Skeletal muscle tissue (tissue), 4 donors: ENCODE measurements around the gene PRRC2B. TPM values are rescaled to one million over a fixed set of nuclear protein-coding genes. Genes with fewer than 3 reads are reported as not detected.
A peak's percentile ranks its signal among the peaks of the same experiment; 100 is the strongest.

ENCODE experiments used
- H3K27ac ChIP-seq: one replicate; pipeline ENCODE4 v1.7.0; 2013; ENCODE audit warnings: mild to moderate bottlenecking, low read depth, low read length, inconsistent platforms
- H3K27me3 ChIP-seq, 3 donors: one replicate each; pipeline ENCODE4 v1.7.0; 2013; ENCODE audit warnings: low read length in 3 of 3; ENCODE audit not compliant: control insufficient read depth in 3 of 3, insufficient read depth in 3 of 3
- H3K36me3 ChIP-seq, 3 donors: one replicate each; pipeline ENCODE4 v1.7.0; 2013; ENCODE audit warnings: low read length in 3 of 3; ENCODE audit not compliant: control insufficient read depth in 3 of 3, insufficient read depth in 3 of 3
- H3K4me1 ChIP-seq, 3 donors: one replicate each; pipeline ENCODE4 v1.7.0; 2013; ENCODE audit warnings: low read length in 3 of 3, mild to moderate bottlenecking in 3 of 3; ENCODE audit not compliant: control insufficient read depth in 3 of 3, insufficient read depth in 3 of 3
- H3K4me3 ChIP-seq, 3 donors: one replicate each; pipeline ENCODE4 v1.7.0; 2013; ENCODE audit warnings: low read length in 3 of 3
- H3K9ac ChIP-seq, 3 donors: one replicate each; pipeline ENCODE4 v1.7.0; 2013; ENCODE audit warnings: low read length in 3 of 3, mild to moderate bottlenecking in 3 of 3, moderate library complexity in 2 of 3, low read depth in 1 of 3
- H3K9me3 ChIP-seq, 3 donors: one replicate each; pipeline ENCODE4 v1.7.0; 2013; ENCODE audit warnings: low read length in 3 of 3; ENCODE audit not compliant: control insufficient read depth in 3 of 3
- total RNA-seq: library from RNA; depleted of rRNA; stranded (reverse); fragments of >200 nt; gene quantifications from one replicate; pipeline ENCODE4 v1.2.3, GENCODE V29; 2014
- donor health status: Osteomylitis.

The PRRC2B gene
- total RNA-seq, 1 donor from 2014 or later = 68.4 TPM

GRCh38 chr9:131406563-131407436 is 12.9 kb downstream of the PRRC2B start:
- H3K9ac ChIP-seq = peak overlapping the region; percentile 11 to 68 (median 35)
- H3K4me3 ChIP-seq = peak overlapping the region; percentile 10 to 61 (median 28)
- no peaks in the 10 kb centered on the region for H3K27me3 ChIP-seq
- H3K4me1 ChIP-seq = peaks cover 77 to 80% (median 80%) of the 10 kb centered on the region in 3 donors
- H3K27ac ChIP-seq = peak overlapping the region; percentile 64
- no peaks in the 10 kb centered on the region for H3K9me3 ChIP-seq
- H3K36me3 ChIP-seq = no peaks in the 10 kb centered on the region

- no peaks in the 10 kb centered on the region for H3K27me3 ChIP-seq
- no peaks in the 10 kb centered on the region for H3K9me3 ChIP-seq
- H3K4me3 ChIP-seq = peak overlapping the region; percentile 10 to 54 (median 28)
- peak overlapping the region; percentile 64 for H3K27ac ChIP-seq
- peaks cover 70 to 75% (median 75%) of the 10 kb centered on the region in 3 donors for H3K4me1 ChIP-seq
- H3K9ac ChIP-seq = peak overlapping the region; percentile 35 to 68 (median 64)
- H3K36me3 ChIP-seq = no peaks in the 10 kb centered on the region
Observed at GRCh38 chr9:131407717-131408195, 13.9 kb downstream of the PRRC2B start.

- Histone ChIP-seq H3K4me1 (peaks cover 59 to 65% (median 60%) of the 10 kb centered on the region in 3 donors), H3K9me3 (no peaks in the 10 kb centered on the region), H3K27ac (no peak overlapping the region), H3K9ac (no peak overlapping the region), H3K36me3 (no peaks in the 10 kb centered on the region), H3K4me3 (no peak overlapping the region), H3K27me3 (no peaks in the 10 kb centered on the region)
Observed at GRCh38 chr9:131409458-131409992, 15.6 kb downstream of the PRRC2B start.

DNA sequence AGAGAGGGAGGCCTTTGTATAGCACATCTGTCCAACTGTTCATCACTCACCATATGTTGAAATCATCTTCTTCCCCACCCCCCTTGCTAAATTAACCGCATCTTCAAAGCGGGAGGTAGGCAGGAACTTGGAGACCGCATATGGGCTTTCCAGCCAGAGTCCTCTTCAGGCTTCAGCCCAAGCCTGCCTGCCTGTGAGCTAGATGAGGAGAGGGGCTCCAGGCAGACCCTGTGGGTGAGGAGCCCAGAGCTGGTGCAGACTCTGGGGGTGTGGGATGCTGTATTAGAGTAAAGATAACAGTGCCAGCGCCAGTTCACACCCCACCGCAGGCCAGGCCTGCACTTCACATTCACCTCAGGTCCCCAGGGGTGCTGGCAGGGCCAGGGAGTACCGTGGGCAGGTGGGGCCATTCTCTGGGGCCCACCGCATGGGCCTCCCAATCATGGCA is 16.2 kb downstream of the PRRC2B start:
- Histone ChIP-seq H3K9ac (peak overlapping the region in 1 of 3 donors; percentile 16), H3K27me3 (no peaks in the 10 kb centered on the region), H3K27ac (peak overlapping the region; percentile 11), H3K9me3 (no peaks in the 10 kb centered on the region), H3K4me1 (peaks cover 54 to 60% (median 55%) of the 10 kb centered on the region in 3 donors), H3K36me3 (no peaks in the 10 kb centered on the region), H3K4me3 (peak overlapping the region in 1 of 3 donors; percentile 22)

GRCh38 chr9:131411719-131412681 is 18.1 kb downstream of the PRRC2B start:
- H3K4me3 ChIP-seq = no peak overlapping the region
- H3K36me3 ChIP-seq = no peaks in the 10 kb centered on the region
- peaks cover 37 to 42% (median 42%) of the 10 kb centered on the region in 3 donors for H3K4me1 ChIP-seq
- no peaks in the 10 kb centered on the region for H3K9me3 ChIP-seq
- H3K27ac ChIP-seq = no peak overlapping the region
- H3K27me3 ChIP-seq = no peaks in the 10 kb centered on the region
- no peak overlapping the region for H3K9ac ChIP-seq

DNA sequence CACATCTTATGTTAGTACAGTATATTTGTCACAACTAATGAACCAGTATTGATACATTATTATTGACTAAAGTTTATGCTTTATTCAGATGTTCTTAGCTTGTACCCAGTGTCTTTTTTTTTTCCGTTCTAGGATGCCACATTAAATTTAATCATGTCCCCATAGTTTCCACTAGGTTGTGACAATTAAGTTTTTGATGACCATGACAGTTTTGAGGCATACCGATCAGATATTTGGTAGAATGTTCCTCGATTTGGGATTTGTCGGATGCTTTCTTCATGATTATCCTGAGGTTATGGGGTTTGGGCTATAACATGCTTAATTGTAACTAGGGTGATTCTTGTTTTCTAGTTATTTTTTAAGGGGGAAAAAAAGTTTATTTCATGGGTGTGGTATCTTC is 22.6 kb downstream of the PRRC2B start:
- H3K36me3 ChIP-seq = no peaks in the 10 kb centered on the region
- no peak overlapping the region for H3K27ac ChIP-seq
- peaks cover 48 to 59% (median 50%) of the 10 kb centered on the region in 3 donors for H3K4me1 ChIP-seq
- no peak overlapping the region for H3K4me3 ChIP-seq
- H3K9me3 ChIP-seq = no peaks in the 10 kb centered on the region
- H3K27me3 ChIP-seq = no peaks in the 10 kb centered on the region
- H3K9ac ChIP-seq = no peak overlapping the region

DNA sequence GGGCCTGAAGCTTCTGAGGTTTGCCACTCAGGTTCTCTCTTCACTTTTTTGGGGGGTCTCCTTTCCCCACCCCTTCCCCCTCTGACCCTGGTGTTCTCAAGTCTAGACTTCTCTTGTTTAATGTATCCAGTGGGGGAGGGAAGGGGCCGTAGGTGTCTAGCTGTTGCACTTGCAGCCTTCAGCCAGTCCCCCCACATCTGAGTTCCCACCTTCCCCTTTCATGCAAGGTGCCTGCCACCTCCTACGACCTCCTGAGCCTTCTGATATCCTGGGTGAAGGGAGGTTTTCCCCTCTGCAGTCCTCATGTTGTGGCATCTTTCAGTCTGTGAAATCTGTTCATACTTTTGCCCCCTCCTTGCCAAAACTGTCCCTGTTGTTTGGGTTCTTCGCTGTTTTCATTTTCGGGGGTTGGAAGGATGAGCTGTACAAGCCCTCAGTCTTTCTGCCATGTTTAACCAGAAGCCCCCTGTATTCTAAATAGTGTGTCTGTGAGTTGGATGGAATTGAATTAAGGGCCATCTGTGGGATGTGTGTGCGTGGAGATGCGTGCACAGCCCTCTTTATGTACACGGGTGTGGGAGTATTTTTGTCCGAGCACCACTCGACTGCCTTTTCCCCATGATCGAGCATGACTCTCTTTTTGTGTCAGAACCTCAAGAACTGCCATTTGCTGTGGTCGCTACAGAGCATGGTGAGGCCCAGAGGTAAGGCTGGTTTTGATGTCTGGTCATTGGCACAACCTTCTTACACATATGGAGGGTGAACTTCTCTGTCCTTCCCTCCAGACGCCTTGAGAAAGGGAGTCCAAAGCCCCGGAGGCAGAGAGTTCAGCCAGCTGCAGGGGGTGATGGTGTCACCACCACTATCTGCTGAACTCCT is 23.6 kb downstream of the PRRC2B start:
- H3K4me1 ChIP-seq = peaks cover 55 to 61% (median 58%) of the 10 kb centered on the region in 3 donors
- peak overlapping the region; percentile 79 for H3K27ac ChIP-seq
- H3K4me3 ChIP-seq = no peak overlapping the region
- H3K27me3 ChIP-seq = no peaks in the 10 kb centered on the region
- no peaks in the 10 kb centered on the region for H3K36me3 ChIP-seq
- H3K9ac ChIP-seq = peak overlapping the region in 1 of 3 donors; percentile 43
- H3K9me3 ChIP-seq = no peaks in the 10 kb centered on the region

DNA sequence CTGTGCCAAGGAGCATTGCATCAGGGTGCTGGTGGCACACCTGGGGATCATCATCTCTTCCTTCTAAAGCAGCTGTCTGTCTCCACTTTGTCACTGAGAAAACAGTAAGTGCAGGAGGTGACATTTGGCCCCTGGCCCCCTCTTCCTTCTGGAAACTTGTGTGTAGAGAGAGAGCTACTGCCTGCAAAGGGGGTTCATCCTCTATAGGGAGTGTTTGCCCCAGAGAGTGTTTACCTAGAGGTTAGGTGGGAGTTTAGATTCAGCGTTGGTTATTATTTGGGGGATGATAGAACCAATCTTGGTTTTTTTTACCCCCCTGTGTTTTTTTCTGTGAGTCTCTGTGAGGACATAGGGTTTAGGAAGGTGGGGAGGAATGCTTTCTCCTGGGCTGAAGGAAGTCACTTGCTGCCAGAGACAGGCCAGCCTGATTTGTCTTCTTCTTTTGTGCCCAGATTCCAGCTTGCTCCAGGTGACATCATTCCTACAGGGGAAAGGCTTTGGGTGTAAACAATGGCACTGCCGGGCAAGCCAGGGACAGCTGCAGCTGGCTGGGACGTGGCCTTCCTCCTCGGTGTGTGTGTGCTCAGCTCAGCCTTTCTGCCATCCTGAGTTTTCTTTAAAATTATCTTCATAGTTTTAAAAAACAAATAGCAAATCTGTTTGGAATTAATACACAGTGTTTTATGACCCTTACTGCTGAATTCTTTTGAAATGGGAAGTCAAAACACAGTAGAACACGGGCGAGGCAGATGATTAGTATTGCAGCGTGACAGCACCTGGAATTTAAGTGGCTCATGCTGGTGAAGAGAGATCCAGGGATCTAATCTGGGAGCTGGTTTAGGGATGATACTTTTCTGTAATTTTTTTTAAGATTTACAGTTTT is 24.5 kb downstream of the PRRC2B start:
- Histone ChIP-seq H3K27me3 (no peaks in the 10 kb centered on the region), H3K9ac (peak overlapping the region in 1 of 3 donors; percentile 43), H3K27ac (peak overlapping the region; percentile 79), H3K9me3 (no peaks in the 10 kb centered on the region), H3K4me3 (no peak overlapping the region), H3K4me1 (peaks cover 63 to 66% (median 63%) of the 10 kb centered on the region in 3 donors), H3K36me3 (no peaks in the 10 kb centered on the region)
